Measurements from ENCODE around the gene PLOD1. TPM values are rescaled to one million over a fixed set of nuclear protein-coding genes. Genes with fewer than 3 reads are reported as not detected.
"Not testable (repeated sequence)": the region's sequence is repeated elsewhere in the genome, so short reads cannot be mapped to it uniquely, and the experiment has no call there.

The PLOD1 gene
- total RNA-seq, 2 donors from 2014 or later: 73.6 to 80.2 TPM

GRCh38 chr1:11904978-11905377, 29.5 kb upstream of the PLOD1 start:
- no peak for DNase-seq (ENCODE audit: low spot score)
- Histone ChIP-seq H3K36me3 (no peaks in the 10 kb centered on the region), H3K27ac (no peak overlapping the region), H3K4me3 (no peak overlapping the region), H3K9me3 (no peaks in the 10 kb centered on the region), H3K4me1 (replicated peaks) (no peaks in the 10 kb centered on the region), H3K27me3 (replicated peaks; ENCODE audit: insufficient read depth) (no peaks in the 10 kb centered on the region)
- WGBS: 98% methylated on average over 5 of the region's 5 CpGs
- no peak for TF ChIP-seq POLR2AphosphoS5 (IDR thresholded peaks at IDR 0.05)
- no peak for TF ChIP-seq CTCF (IDR thresholded peaks at IDR 0.05)
- no peak for TF ChIP-seq POLR2A (IDR thresholded peaks at IDR 0.05)
- intact Hi-C loops (cut with DNase I): loop anchor here (10.0 kb wide), 1 partner anchor 110 kb away; the partner anchor contains the start of gene MIIP

GRCh38 chr1:11906870-11907269, 27.6 kb upstream of the PLOD1 start:
- H3K4me3 ChIP-seq: no peak overlapping the region
- H3K27ac ChIP-seq: no peak overlapping the region
- WGBS: 75% methylated on average over 10 of the region's 10 CpGs
- no peak for DNase-seq (ENCODE audit: low spot score)
- H3K9me3 ChIP-seq: no peaks in the 10 kb centered on the region
- TF ChIP-seq POLR2A (IDR thresholded peaks at IDR 0.05) (no peak), CTCF (IDR thresholded peaks at IDR 0.05) (no peak), POLR2AphosphoS5 (IDR thresholded peaks at IDR 0.05) (no peak)
- intact Hi-C loops (cut with DNase I): loop anchor here (10.0 kb wide), 1 partner anchor 108 kb away; the partner anchor contains the start of gene MIIP
- no peaks in the 10 kb centered on the region for H3K4me1 ChIP-seq (replicated peaks)
- H3K27me3 ChIP-seq (replicated peaks; ENCODE audit: insufficient read depth): no peaks in the 10 kb centered on the region
- H3K36me3 ChIP-seq: no peaks in the 10 kb centered on the region

- TF ChIP-seq CTCF (IDR thresholded peaks at IDR 0.05) (peak; percentile 21 to 95 (median 78)), POLR2A (IDR thresholded peaks at IDR 0.05) (no peak), POLR2AphosphoS5 (IDR thresholded peaks at IDR 0.05) (peak; percentile 98)
- Histone ChIP-seq H3K4me1 (replicated peaks) (no peaks in the 10 kb centered on the region), H3K27ac (peak overlapping the region; percentile 99), H3K4me3 (peak overlapping the region in 1 of 2 donors; percentile 54), H3K36me3 (no peaks in the 10 kb centered on the region), H3K27me3 (replicated peaks; ENCODE audit: insufficient read depth) (no peaks in the 10 kb centered on the region), H3K9me3 (no peaks in the 10 kb centered on the region)
- peak; percentile 90 for DNase-seq (ENCODE audit: low spot score)
- 13% methylated on average over 19 of the region's 19 CpGs for WGBS
- intact Hi-C loops (cut with DNase I): loop anchor here (2.0 to 10.0 kb wide), 2 partner anchors 19 to 107 kb away; partner anchors contain the start of genes KIAA2013 and MIIP
Observed at GRCh38 chr1:11907275-11908094, 27.0 kb upstream of the PLOD1 start.

- WGBS: 0% methylated on average over 24 of the region's 24 CpGs
- intact Hi-C loops (cut with DNase I): loop anchor here (2.0 to 10.0 kb wide), 2 partner anchors 19 to 107 kb away; partner anchors contain the start of genes KIAA2013 and MIIP
- Histone ChIP-seq H3K9me3 (no peaks in the 10 kb centered on the region), H3K27ac (peak overlapping the region; percentile 99), H3K4me3 (peak overlapping the region; percentile 37 to 54), H3K27me3 (replicated peaks; ENCODE audit: insufficient read depth) (no peaks in the 10 kb centered on the region), H3K4me1 (replicated peaks) (no peaks in the 10 kb centered on the region), H3K36me3 (no peaks in the 10 kb centered on the region)
- DNase-seq (ENCODE audit: low spot score): peak; percentile 54
- TF ChIP-seq POLR2AphosphoS5 (IDR thresholded peaks at IDR 0.05) (peak; percentile 92), CTCF (IDR thresholded peaks at IDR 0.05) (no peak), POLR2A (IDR thresholded peaks at IDR 0.05) (peak; percentile 89)
Observed at GRCh38 chr1:11908095-11908675, 26.3 kb upstream of the PLOD1 start.

GRCh38 chr1:11910914-11911228, 23.6 kb upstream of the PLOD1 start:
- H3K27ac ChIP-seq; intact Hi-C loops (cut with DNase I); H3K36me3 ChIP-seq; DNase-seq (ENCODE audit: low spot score); H3K4me3 ChIP-seq; H3K9me3 ChIP-seq; H3K4me1 ChIP-seq (replicated peaks); H3K27me3 ChIP-seq (replicated peaks; ENCODE audit: insufficient read depth): not testable (repeated sequence)
- 90% methylated on average over 6 of the region's 6 CpGs for WGBS
